ENCODE results near the gene PGF.

The PGF gene

GRCh38 chr14:74912801-74913200 is 42.6 kb downstream of the PGF start:
- peaks cover 0 to 2% of the 10 kb centered on the region in 2 experiments; a peak in 2 of 3 replicates for H3K36me3 ChIP-seq (ENCODE audit: control insufficient read depth in 2 of 2, insufficient read depth in 1 of 2, low read length in 2 of 2)
- CTCF ChIA-PET, result interaction anchor here (0.6 to 1.4 kb wide), 4 partner anchors 8 to 176 kb away, joined by 4 to 11 read pairs (median 4); no protein-coding TSS in a partner anchor
- H3K4me3 ChIP-seq (ENCODE audit: low read depth, low read length), result no peak overlapping the region
- no peak overlapping the region for H3K27ac ChIP-seq (ENCODE audit: extremely low read depth, low read depth, low read length)
- no peaks in the 10 kb centered on the region for H3K4me1 ChIP-seq (ENCODE audit: control insufficient read depth, insufficient read depth, low read length)
- no peaks in the 10 kb centered on the region for H3K9me3 ChIP-seq (ENCODE audit: control insufficient read depth, insufficient read depth, low read depth, low read length)
- TF ChIP-seq RBAK (tag by site-specific recombination; IDR thresholded peaks at IDR 0.05), result no peak
- POLR2A ChIA-PET, result no interaction called here

GRCh38 chr14:74912111-74912510 is 43.3 kb downstream of the PGF start:
- ChIA-PET CTCF (interaction anchor here (0.5 to 1.4 kb wide), 4 partner anchors 9 to 305 kb away, joined by 3 to 11 read pairs (median 5); no protein-coding TSS in a partner anchor), POLR2A (no interaction called here)
- Histone ChIP-seq H3K27ac (ENCODE audit: extremely low read depth, low read depth, low read length) (0 out of 2 replicates have a peak overlapping the region, but pooled peaks have one; percentile 16), H3K9me3 (ENCODE audit: control insufficient read depth, insufficient read depth, low read depth, low read length) (no peaks in the 10 kb centered on the region), H3K4me3 (ENCODE audit: low read depth, low read length) (no peak overlapping the region), H3K36me3 (ENCODE audit: control insufficient read depth in 2 of 2, insufficient read depth in 1 of 2, low read length in 2 of 2) (no peaks in the 10 kb centered on the region; a peak in 1 of 3 replicates), H3K4me1 (ENCODE audit: control insufficient read depth, insufficient read depth, low read length) (no peaks in the 10 kb centered on the region)
- TF ChIP-seq, protein P1, sequence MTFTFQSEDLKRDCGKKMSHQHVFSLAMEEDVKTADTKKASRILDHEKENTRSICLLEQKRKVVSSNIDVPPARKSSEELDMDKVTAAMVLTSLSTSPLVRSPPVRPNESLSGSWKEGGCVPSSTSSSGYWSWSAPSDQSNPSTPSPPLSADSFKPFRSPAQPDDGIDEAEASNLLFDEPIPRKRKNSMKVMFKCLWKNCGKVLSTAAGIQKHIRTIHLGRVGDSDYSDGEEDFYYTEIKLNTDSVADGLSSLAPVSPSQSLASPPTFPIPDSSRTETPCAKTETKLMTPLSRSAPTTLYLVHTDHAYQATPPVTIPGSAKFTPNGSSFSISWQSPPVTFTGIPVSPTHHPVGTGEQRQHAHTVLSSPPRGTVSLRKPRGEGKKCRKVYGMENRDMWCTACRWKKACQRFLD (tag by site-specific recombination; IDR thresholded peaks at IDR 0.05), result no peak
- TF ChIP-seq ZNF521 (tag by site-specific recombination; IDR thresholded peaks at IDR 0.05) (no peak), ZNF394 (tag by site-specific recombination; IDR thresholded peaks at IDR 0.05; ENCODE audit: borderline replicate concordance) (no peak), ZNF792 (tag by site-specific recombination; IDR thresholded peaks at IDR 0.05) (no peak), IKZF3 (tag by site-specific recombination; IDR thresholded peaks at IDR 0.05) (no peak)

GRCh38 chr14:74911704-74912103 is 43.7 kb downstream of the PGF start:
- Histone ChIP-seq H3K4me3 (ENCODE audit: low read depth, low read length) (no peak overlapping the region), H3K4me1 (ENCODE audit: control insufficient read depth, insufficient read depth, low read length) (no peaks in the 10 kb centered on the region), H3K9me3 (ENCODE audit: control insufficient read depth, insufficient read depth, low read depth, low read length) (no peaks in the 10 kb centered on the region), H3K36me3 (ENCODE audit: control insufficient read depth in 2 of 2, insufficient read depth in 1 of 2, low read length in 2 of 2) (peaks cover 0 to 1% of the 10 kb centered on the region in 2 experiments; a peak in 2 of 3 replicates), H3K27ac (ENCODE audit: extremely low read depth, low read depth, low read length) (no peak overlapping the region)
- TF ChIP-seq ZNF350 (tag by site-specific recombination; IDR thresholded peaks at IDR 0.05) (no peak), ZNF169 (tag by site-specific recombination; IDR thresholded peaks at IDR 0.05) (no peak), BCL6B (tag by site-specific recombination; IDR thresholded peaks at IDR 0.05) (no peak)
- TF ChIP-seq, protein P2, sequence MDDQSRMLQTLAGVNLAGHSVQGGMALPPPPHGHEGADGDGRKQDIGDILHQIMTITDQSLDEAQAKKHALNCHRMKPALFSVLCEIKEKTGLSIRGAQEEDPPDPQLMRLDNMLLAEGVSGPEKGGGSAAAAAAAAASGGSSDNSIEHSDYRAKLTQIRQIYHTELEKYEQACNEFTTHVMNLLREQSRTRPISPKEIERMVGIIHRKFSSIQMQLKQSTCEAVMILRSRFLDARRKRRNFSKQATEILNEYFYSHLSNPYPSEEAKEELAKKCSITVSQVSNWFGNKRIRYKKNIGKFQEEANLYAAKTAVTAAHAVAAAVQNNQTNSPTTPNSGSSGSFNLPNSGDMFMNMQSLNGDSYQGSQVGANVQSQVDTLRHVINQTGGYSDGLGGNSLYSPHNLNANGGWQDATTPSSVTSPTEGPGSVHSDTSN (CRISPR knock-in tag; IDR thresholded peaks at IDR 0.05), result no peak
- TF ChIP-seq, protein P3, sequence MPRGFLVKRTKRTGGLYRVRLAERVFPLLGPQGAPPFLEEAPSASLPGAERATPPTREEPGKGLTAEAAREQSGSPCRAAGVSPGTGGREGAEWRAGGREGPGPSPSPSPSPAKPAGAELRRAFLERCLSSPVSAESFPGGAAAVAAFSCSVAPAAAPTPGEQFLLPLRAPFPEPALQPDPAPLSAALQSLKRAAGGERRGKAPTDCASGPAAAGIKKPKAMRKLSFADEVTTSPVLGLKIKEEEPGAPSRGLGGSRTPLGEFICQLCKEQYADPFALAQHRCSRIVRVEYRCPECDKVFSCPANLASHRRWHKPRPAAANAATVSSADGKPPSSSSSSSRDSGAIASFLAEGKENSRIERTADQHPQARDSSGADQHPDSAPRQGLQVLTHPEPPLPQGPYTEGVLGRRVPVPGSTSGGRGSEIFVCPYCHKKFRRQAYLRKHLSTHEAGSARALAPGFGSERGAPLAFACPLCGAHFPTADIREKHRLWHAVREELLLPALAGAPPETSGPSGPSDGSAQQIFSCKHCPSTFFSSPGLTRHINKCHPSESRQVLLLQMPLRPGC (tag by site-specific recombination; IDR thresholded peaks at IDR 0.05), result no peak
- CTCF ChIA-PET, result interaction anchor here (0.5 to 1.4 kb wide), 3 partner anchors 52 to 305 kb away, joined by 3 to 11 read pairs (median 6); no protein-coding TSS in a partner anchor
- POLR2A ChIA-PET, result no interaction called here

DNA sequence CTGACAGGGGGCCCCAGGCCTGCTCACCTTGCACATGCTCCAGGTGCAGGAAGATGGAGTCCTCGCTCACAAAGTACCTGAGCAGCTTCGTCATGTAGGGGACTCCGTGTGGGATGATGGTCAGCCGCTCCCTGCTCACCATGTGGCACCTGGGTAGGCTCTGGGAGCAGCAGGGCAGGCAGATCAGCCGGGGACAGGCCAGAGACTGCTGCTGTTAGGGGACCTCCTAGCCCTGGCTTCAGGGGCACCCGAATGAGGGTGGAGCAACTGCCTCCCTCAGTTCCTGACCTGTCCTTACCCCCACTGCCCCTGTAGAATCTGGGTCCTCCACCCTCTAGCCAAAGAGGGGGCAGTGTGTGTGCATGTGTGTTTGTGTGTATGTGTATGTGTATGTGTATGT is 44.2 kb downstream of the PGF start:
- H3K27ac ChIP-seq (ENCODE audit: extremely low read depth, low read depth, low read length), result no peak overlapping the region
- POLR2A ChIA-PET, result no interaction called here
- CTCF ChIA-PET, result interaction anchor here (0.6 to 1.4 kb wide), 2 partner anchors 31 to 51 kb away, joined by 3 to 11 read pairs; no protein-coding TSS in a partner anchor
- H3K36me3 ChIP-seq (ENCODE audit: control insufficient read depth in 2 of 2, insufficient read depth in 1 of 2, low read length in 2 of 2), result peaks cover 0 to 5% of the 10 kb centered on the region in 2 experiments; a peak in 2 of 3 replicates
- TF ChIP-seq, protein P4, sequence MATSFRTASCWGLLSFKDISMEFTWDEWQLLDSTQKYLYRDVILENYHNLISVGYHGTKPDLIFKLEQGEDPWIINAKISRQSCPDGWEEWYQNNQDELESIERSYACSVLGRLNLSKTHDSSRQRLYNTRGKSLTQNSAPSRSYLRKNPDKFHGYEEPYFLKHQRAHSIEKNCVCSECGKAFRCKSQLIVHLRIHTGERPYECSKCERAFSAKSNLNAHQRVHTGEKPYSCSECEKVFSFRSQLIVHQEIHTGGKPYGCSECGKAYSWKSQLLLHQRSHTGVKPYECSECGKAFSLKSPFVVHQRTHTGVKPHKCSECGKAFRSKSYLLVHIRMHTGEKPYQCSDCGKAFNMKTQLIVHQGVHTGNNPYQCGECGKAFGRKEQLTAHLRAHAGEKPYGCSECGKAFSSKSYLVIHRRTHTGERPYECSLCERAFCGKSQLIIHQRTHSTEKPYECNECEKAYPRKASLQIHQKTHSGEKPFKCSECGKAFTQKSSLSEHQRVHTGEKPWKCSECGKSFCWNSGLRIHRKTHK (tag by site-specific recombination; IDR thresholded peaks at IDR 0.05), result no peak
- TF ChIP-seq CTCF (tag by site-specific recombination; IDR thresholded peaks at IDR 0.05), result no peak
- no peaks in the 10 kb centered on the region for H3K9me3 ChIP-seq (ENCODE audit: control insufficient read depth, insufficient read depth, low read depth, low read length)
- H3K4me3 ChIP-seq (ENCODE audit: low read depth, low read length), result no peak overlapping the region
- no peaks in the 10 kb centered on the region for H3K4me1 ChIP-seq (ENCODE audit: control insufficient read depth, insufficient read depth, low read length)
